HCT116 (cell line): ENCODE measurements around the gene PRLH. TPM values are rescaled to one million over a fixed set of nuclear protein-coding genes. Genes with fewer than 3 reads are reported as not detected.

Experiments used
- ATAC-seq: fragments of 200-7000 bp; cut with Tn5 transposase; 2 replicates; pipeline ENCODE4 v1.9.1; 2020; ENCODE audit warnings: mild to moderate bottlenecking, moderate library complexity
- BruUV-seq: library from RNA; stranded (reverse); fragments of 400-500 nt; replicated peaks from 2 replicates; lab custom pipeline; 2021; lab: Mats Ljungman, UMichigan
- CTCF ChIA-PET: fragments of 300-600 bp; sonication (Branson Sonifier 250); formaldehyde crosslinking; loops from one replicate; lab custom pipeline; 2021; ENCODE audit warnings: antibody characterized with exemption; lab: Charles Lee
- POLR2A ChIA-PET: fragments of 300-600, 350-600 bp; sonication (Branson Sonifier 250); formaldehyde crosslinking; loops from one replicate; lab custom pipeline; 2021; ENCODE audit warnings: antibody characterized with exemption; lab: Charles Lee
- RAD21 ChIA-PET, 2 experiments: fragments of 300-600 bp; sonication (Branson Sonifier 250); formaldehyde crosslinking; loops; one replicate each; lab custom pipeline; 2023; ENCODE audit warnings: low total read pairs in 2 of 2; ENCODE audit not compliant: uncharacterized antibody in 2 of 2, unreplicated experiment in 2 of 2, low non-redundant PET in 1 of 2; lab: Charles Lee
- DNase-seq: peaks from one replicate; pipeline ENCODE4 v3.0.0-alpha.2; 2010; ENCODE audit warnings: low read depth, low spot score
- H2AFZ ChIP-seq: fragments of 200-600 bp; shearing (Covaris generic), sonication (generic); 2 replicates; pipeline ENCODE4 v1.6.1; 2017; ENCODE audit warnings: low read depth, mixed run types, mixed read lengths, antibody characterized with exemption, low read length; ENCODE audit not compliant: poor library complexity, severe bottlenecking
- H3K27ac ChIP-seq: 2 replicates; pipeline ENCODE4 v1.5.1; 2012; ENCODE audit warnings: low read depth, low read length
- H3K27me3 ChIP-seq: fragments of 200-600 bp; sonication (generic); 2 replicates; pipeline ENCODE4 v1.6.1; 2016; ENCODE audit warnings: mixed run types, low read length, mixed read lengths; ENCODE audit not compliant: insufficient read depth
- H3K36me3 ChIP-seq, 2 experiments: fragments of 200-500 bp in 1 of 2; fragments of 200-600 bp in 1 of 2; sonication (Bioruptor generic) in 1 of 2; sonication (generic) in 1 of 2; 2 replicates each; pipeline versions ENCODE4 v1.5.1 to v1.6.1; 2014 to 2016; ENCODE audit warnings: low read length in 2 of 2, inconsistent platforms in 1 of 2, mixed read lengths in 1 of 2, mixed run types in 1 of 2; ENCODE audit not compliant: insufficient read depth in 2 of 2, control insufficient read depth in 1 of 2
- H3K4me1 ChIP-seq, 2 experiments: fragments of 200-600 bp in 1 of 2; sonication (generic) in 1 of 2; 2 replicates each; pipeline versions ENCODE4 v1.5.1 to v1.6.1; 2012 to 2017; ENCODE audit warnings: low read length in 2 of 2, inconsistent platforms in 1 of 2, mild to moderate bottlenecking in 1 of 2, mixed read lengths in 1 of 2, mixed run types in 1 of 2, moderate library complexity in 1 of 2; ENCODE audit not compliant: insufficient read depth in 2 of 2, control insufficient read depth in 1 of 2
- H3K4me2 ChIP-seq: fragments of 200-600 bp; sonication (generic); 2 replicates; pipeline ENCODE4 v1.6.1; 2017; ENCODE audit warnings: mixed run types, low read length, mixed read lengths
- H3K4me3 ChIP-seq, 2 experiments: fragments of 200-600 bp in 1 of 2; sonication (generic) in 1 of 2; replicated peaks in 1 of 2; 2 replicates each; pipeline ENCODE4 v1.5.1; 2011 to 2016; ENCODE audit warnings: low read length in 2 of 2, control low read depth in 1 of 2, low read depth in 1 of 2, mild to moderate bottlenecking in 1 of 2, mixed read lengths in 1 of 2, mixed run types in 1 of 2
- H3K79me2 ChIP-seq: fragments of 200-600 bp; sonication (generic); 2 replicates; pipeline ENCODE4 v1.6.1; 2017; ENCODE audit warnings: mild to moderate bottlenecking, mixed run types, low read length, moderate library complexity, mixed read lengths; ENCODE audit not compliant: insufficient read depth
- H3K9ac ChIP-seq: fragments of 200-600 bp; sonication (generic); 2 replicates; pipeline ENCODE4 v1.6.1; 2016; ENCODE audit warnings: low read length, mixed read lengths
- H3K9me2 ChIP-seq: fragments of 200-600 bp; sonication (generic), shearing (Covaris generic); 2 replicates; pipeline ENCODE4 v1.6.1; 2017; ENCODE audit warnings: mixed run types, mild to moderate bottlenecking, moderate library complexity; ENCODE audit not compliant: insufficient read depth
- H3K9me3 ChIP-seq, 2 experiments: fragments of 200-500 bp in 1 of 2; fragments of 200-600 bp in 1 of 2; sonication (Bioruptor generic) in 1 of 2; sonication (generic) in 1 of 2; 2 replicates each; pipeline ENCODE4 v1.6.1; 2014 to 2017; ENCODE audit warnings: low read length in 2 of 2, mixed read lengths in 2 of 2, inconsistent platforms in 1 of 2, low read depth in 1 of 2, mild to moderate bottlenecking in 1 of 2, mixed run types in 1 of 2, moderate library complexity in 1 of 2; ENCODE audit not compliant: control insufficient read depth in 1 of 2, insufficient read depth in 1 of 2
- H4K20me1 ChIP-seq: fragments of 200-600 bp; sonication (generic), shearing (Covaris generic); 2 replicates; pipeline ENCODE4 v1.6.1; 2017; ENCODE audit warnings: mixed run types, mild to moderate bottlenecking, moderate library complexity; ENCODE audit not compliant: insufficient read depth
- EGR1 ChIP-seq: IDR thresholded peaks from 2 replicates; pipeline ENCODE4 v1.6.1; 2012; ENCODE audit warnings: low read depth
- ELF1 ChIP-seq: IDR thresholded peaks from 2 replicates; pipeline ENCODE4 v1.6.1; 2012; ENCODE audit warnings: low read depth, borderline replicate concordance
- EZH2 ChIP-seq: fragments of 200-600 bp; sonication (generic); IDR thresholded peaks from 2 replicates; pipeline ENCODE4 v1.6.1; 2017; ENCODE audit warnings: antibody characterized with exemption, mixed run types
- EZH2phosphoT487 ChIP-seq: fragments of 200-600 bp; IDR thresholded peaks from 2 replicates; pipeline ENCODE4 v1.6.1; 2018; ENCODE audit warnings: antibody characterized with exemption, borderline replicate concordance
- FOSL1 ChIP-seq: IDR thresholded peaks from 2 replicates; pipeline ENCODE4 v1.6.1; 2012; ENCODE audit warnings: low read depth
- SIN3A ChIP-seq: IDR thresholded peaks from 2 replicates; pipeline ENCODE4 v1.6.1; 2012; ENCODE audit warnings: low read depth
- SP1 ChIP-seq: IDR thresholded peaks from 2 replicates; pipeline ENCODE4 v1.6.1; 2012; ENCODE audit warnings: low read depth
- SRF ChIP-seq: IDR thresholded peaks from 2 replicates; pipeline ENCODE4 v1.6.1; 2012; ENCODE audit warnings: low read depth
- TCF7L2 ChIP-seq: IDR thresholded peaks from 2 replicates; pipeline ENCODE4 v1.7.0; 2011; ENCODE audit warnings: borderline replicate concordance, inconsistent platforms; ENCODE audit not compliant: insufficient read depth, insufficient read length; ENCODE audit errors: extremely low read depth
- YY1 ChIP-seq: IDR thresholded peaks from 2 replicates; pipeline ENCODE4 v1.6.1; 2011; ENCODE audit warnings: low read length, low read depth, moderate library complexity, mild to moderate bottlenecking; ENCODE audit not compliant: insufficient replicate concordance; ENCODE audit errors: extremely low read depth
- ZNF274 ChIP-seq: fragments of 200-500 bp; sonication (Bioruptor generic); IDR thresholded peaks from 2 replicates; pipeline ENCODE4 v1.6.1; 2014; ENCODE audit warnings: mild to moderate bottlenecking, low read depth, low read length, inconsistent platforms
- intact Hi-C: fragments of 100-400 bp; cut with micrococcal nuclease; formaldehyde crosslinking; loops from 2 replicates; pipeline ENCODE4 v1.10.0; 2022
- total RNA-seq: library from RNA; stranded (reverse); gene quantifications from one replicate; pipeline ENCODE4 v1.2.1, GENCODE V29; 2021; ENCODE audit not compliant: unreplicated experiment
- TF ChIP-seq, protein P1 (sequence below): IDR thresholded peaks from 2 replicates; pipeline ENCODE4 v1.6.1; 2012; ENCODE audit warnings: low read depth
- TF ChIP-seq, protein P2 (sequence below): IDR thresholded peaks from 2 replicates; pipeline ENCODE4 v1.6.1; 2012
- TF ChIP-seq, protein P3 (sequence below): IDR thresholded peaks from 2 replicates; pipeline ENCODE4 v1.6.1; 2012

The PRLH gene
- total RNA-seq, 1 experiment from 2014 or later, result not detected

DNA sequence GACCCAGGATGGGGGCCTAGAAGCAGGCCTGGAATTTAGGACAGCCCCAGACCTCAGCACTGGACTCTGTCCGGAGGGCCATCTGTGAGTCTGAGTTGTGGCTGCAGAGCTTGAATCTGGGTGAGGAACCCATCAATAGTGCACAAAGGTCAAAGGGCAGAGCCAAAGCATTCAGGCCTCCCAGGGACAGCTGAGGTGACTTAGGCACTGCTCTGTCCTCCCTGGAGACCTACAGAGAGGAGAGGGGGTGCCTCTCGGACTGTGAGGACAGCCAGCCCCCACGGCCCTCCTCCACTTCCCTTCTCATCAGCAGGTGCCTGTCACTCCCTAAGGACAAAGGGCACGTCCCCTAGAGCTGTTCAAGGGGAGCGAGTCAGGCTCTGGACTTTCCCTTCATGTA lies 25.1 kb upstream of the PRLH start:
- Histone ChIP-seq H2AFZ (no peak overlapping the region), H3K4me1 (no peaks in the 10 kb centered on the region), H3K4me3 (no peak overlapping the region), H3K9me2 (no peaks in the 10 kb centered on the region), H3K27ac (no peak overlapping the region; the same call in 1 of the 2 replicates), H3K4me2 (no peak overlapping the region), H3K36me3 (peaks cover 2 to 9% of the 10 kb centered on the region in 2 experiments), H3K27me3 (no peaks in the 10 kb centered on the region), H4K20me1 (no peaks in the 10 kb centered on the region), H3K9ac (no peak overlapping the region), H3K9me3 (no peaks in the 10 kb centered on the region), H3K79me2 (no peaks in the 10 kb centered on the region)
- DNase-seq (no peak), ATAC-seq (peak; percentile 22; the same call in 1 of the 2 replicates)
- intact Hi-C loops, result no loop called here
- ChIA-PET RAD21 (no interaction called here), POLR2A (no interaction called here), CTCF (no interaction called here)
- no TSS peak for BruUV-seq
- TF ChIP-seq YY1, result no peak
- TF ChIP-seq, protein P1, sequence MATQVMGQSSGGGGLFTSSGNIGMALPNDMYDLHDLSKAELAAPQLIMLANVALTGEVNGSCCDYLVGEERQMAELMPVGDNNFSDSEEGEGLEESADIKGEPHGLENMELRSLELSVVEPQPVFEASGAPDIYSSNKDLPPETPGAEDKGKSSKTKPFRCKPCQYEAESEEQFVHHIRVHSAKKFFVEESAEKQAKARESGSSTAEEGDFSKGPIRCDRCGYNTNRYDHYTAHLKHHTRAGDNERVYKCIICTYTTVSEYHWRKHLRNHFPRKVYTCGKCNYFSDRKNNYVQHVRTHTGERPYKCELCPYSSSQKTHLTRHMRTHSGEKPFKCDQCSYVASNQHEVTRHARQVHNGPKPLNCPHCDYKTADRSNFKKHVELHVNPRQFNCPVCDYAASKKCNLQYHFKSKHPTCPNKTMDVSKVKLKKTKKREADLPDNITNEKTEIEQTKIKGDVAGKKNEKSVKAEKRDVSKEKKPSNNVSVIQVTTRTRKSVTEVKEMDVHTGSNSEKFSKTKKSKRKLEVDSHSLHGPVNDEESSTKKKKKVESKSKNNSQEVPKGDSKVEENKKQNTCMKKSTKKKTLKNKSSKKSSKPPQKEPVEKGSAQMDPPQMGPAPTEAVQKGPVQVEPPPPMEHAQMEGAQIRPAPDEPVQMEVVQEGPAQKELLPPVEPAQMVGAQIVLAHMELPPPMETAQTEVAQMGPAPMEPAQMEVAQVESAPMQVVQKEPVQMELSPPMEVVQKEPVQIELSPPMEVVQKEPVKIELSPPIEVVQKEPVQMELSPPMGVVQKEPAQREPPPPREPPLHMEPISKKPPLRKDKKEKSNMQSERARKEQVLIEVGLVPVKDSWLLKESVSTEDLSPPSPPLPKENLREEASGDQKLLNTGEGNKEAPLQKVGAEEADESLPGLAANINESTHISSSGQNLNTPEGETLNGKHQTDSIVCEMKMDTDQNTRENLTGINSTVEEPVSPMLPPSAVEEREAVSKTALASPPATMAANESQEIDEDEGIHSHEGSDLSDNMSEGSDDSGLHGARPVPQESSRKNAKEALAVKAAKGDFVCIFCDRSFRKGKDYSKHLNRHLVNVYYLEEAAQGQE, result no peak
- no peak for TF ChIP-seq EZH2
- TF ChIP-seq SRF, result no peak
- no peak for TF ChIP-seq FOSL1
- TF ChIP-seq SIN3A, result no peak
- no peak for TF ChIP-seq ZNF274
- no peak for TF ChIP-seq ELF1
- no peak for TF ChIP-seq EZH2phosphoT487
- TF ChIP-seq, protein P2, sequence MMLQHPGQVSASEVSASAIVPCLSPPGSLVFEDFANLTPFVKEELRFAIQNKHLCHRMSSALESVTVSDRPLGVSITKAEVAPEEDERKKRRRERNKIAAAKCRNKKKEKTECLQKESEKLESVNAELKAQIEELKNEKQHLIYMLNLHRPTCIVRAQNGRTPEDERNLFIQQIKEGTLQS, result no peak
- no peak for TF ChIP-seq TCF7L2
- TF ChIP-seq, protein P3, sequence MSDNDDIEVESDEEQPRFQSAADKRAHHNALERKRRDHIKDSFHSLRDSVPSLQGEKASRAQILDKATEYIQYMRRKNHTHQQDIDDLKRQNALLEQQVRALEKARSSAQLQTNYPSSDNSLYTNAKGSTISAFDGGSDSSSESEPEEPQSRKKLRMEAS, result no peak
- TF ChIP-seq SP1, result no peak
- TF ChIP-seq EGR1, result no peak
